RPMI8226 (cell line): ENCODE results near the gene RPL18.
"Not testable (repeated sequence)": the region's sequence is repeated elsewhere in the genome, so short reads cannot be mapped to it uniquely, and the experiment has no call there.

Experiments
- DNase-seq: peaks from one replicate; pipeline ENCODE4 v3.0.0-alpha.2; 2015

The RPL18 gene

GRCh38 chr19:48611872-48612271, 7.1 kb downstream of the RPL18 start:
- DNase-seq: no peak

GRCh38 chr19:48609571-48610108, 9.3 kb downstream of the RPL18 start:
- DNase-seq: no peak

- DNase-seq: peak; percentile 87
These were observed 10.1 kb downstream of the RPL18 start for GRCh38 chr19:48608798-48609263.

- DNase-seq: no peak
These were observed 11.6 kb downstream of the RPL18 start for GRCh38 chr19:48607359-48607755.

- no peak for DNase-seq
These were observed 12.3 kb downstream of the RPL18 start, which contains the start of gene SPACA4 for GRCh38 chr19:48606463-48607358. SPACA4 (plus strand) TSS chr19:48606742; CDS start chr19:48606979, 237 bp downstream.

GRCh38 chr19:48603850-48604249, 15.1 kb downstream of the RPL18 start:
- no peak for DNase-seq

GRCh38 chr19:48603449-48603848, 15.5 kb downstream of the RPL18 start:
- no peak for DNase-seq

GRCh38 chr19:48603001-48603400, 16.0 kb downstream of the RPL18 start:
- DNase-seq: no peak

GRCh38 chr19:48600679-48601417, 18.1 kb downstream of the RPL18 start:
- no peak for DNase-seq

GRCh38 chr19:48598996-48599700, 19.8 kb downstream of the RPL18 start:
- DNase-seq: no peak

- peak; percentile 23 for DNase-seq
These were observed 22.1 kb downstream of the RPL18 start for GRCh38 chr19:48596679-48597465.

- no peak for DNase-seq
These were observed 22.7 kb downstream of the RPL18 start for GRCh38 chr19:48596237-48596636.

- DNase-seq: no peak
These were observed 23.1 kb downstream of the RPL18 start for GRCh38 chr19:48595833-48596232.

GRCh38 chr19:48595171-48595570, 23.8 kb downstream of the RPL18 start:
- DNase-seq: no peak

GRCh38 chr19:48591021-48591420, 28.0 kb downstream of the RPL18 start:
- DNase-seq: no peak

- DNase-seq: peak; percentile 88
These were observed 30.1 kb downstream of the RPL18 start for GRCh38 chr19:48588670-48589401.

GRCh38 chr19:48587387-48587786, 31.6 kb downstream of the RPL18 start:
- no peak for DNase-seq

GRCh38 chr19:48582168-48582567, 36.8 kb downstream of the RPL18 start:
- DNase-seq: no peak

GRCh38 chr19:48578891-48579290, 40.1 kb downstream of the RPL18 start:
- no peak for DNase-seq

GRCh38 chr19:48577908-48578307, 41.1 kb downstream of the RPL18 start:
- DNase-seq: not testable (repeated sequence)

- no peak for DNase-seq
These were observed 42.9 kb downstream of the RPL18 start for GRCh38 chr19:48575931-48576622.
